ENCODE data around the gene DDO. TPM values are rescaled to one million over a fixed set of nuclear protein-coding genes. Genes with fewer than 3 reads are reported as not detected.
A peak's percentile ranks its signal among the peaks of the same experiment; 100 is the strongest.

The DDO gene
- total RNA-seq (2022) (1.6 and 3.1 TPM in 2 replicates), Bru-seq, nascent RNA (percentile 44 among the genes with signal in this experiment), BruChase-seq, experiment 1, labeled RNA remaining after a 6-hour chase (percentile 36 among the genes with signal in this experiment), BruChase-seq, experiment 2, labeled RNA remaining after a 2-hour chase (percentile 31 among the genes with signal in this experiment)
- long read RNA-seq, partial matches to known transcripts: 0 of 6 reads
- long read RNA-seq, other reads (novel, unspliced or antisense): 1 of 6 reads

- H3K9me3 Mint-ChIP-seq (ENCODE audit: low read depth, unreplicated experiment): no peaks in the 10 kb centered on the region
- peaks cover 10% of the 10 kb centered on the region for H3K4me1 Mint-ChIP-seq (ENCODE audit: low read depth, unreplicated experiment)
- TSS peak; percentile 64 for BruUV-seq (replicated peaks)
- intact Hi-C loops (cut with micrococcal nuclease; ENCODE audit: unreplicated experiment): no loop called here
- no peaks in the 10 kb centered on the region for H3K27me3 Mint-ChIP-seq (ENCODE audit: unreplicated experiment)
- peak within 1 kb of the TSS; percentile 53 for H3K4me3 Mint-ChIP-seq (ENCODE audit: low read depth, unreplicated experiment)
- CTCF ChIA-PET: no interaction called here
- TF ChIP-seq, protein P1, sequence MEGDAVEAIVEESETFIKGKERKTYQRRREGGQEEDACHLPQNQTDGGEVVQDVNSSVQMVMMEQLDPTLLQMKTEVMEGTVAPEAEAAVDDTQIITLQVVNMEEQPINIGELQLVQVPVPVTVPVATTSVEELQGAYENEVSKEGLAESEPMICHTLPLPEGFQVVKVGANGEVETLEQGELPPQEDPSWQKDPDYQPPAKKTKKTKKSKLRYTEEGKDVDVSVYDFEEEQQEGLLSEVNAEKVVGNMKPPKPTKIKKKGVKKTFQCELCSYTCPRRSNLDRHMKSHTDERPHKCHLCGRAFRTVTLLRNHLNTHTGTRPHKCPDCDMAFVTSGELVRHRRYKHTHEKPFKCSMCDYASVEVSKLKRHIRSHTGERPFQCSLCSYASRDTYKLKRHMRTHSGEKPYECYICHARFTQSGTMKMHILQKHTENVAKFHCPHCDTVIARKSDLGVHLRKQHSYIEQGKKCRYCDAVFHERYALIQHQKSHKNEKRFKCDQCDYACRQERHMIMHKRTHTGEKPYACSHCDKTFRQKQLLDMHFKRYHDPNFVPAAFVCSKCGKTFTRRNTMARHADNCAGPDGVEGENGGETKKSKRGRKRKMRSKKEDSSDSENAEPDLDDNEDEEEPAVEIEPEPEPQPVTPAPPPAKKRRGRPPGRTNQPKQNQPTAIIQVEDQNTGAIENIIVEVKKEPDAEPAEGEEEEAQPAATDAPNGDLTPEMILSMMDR (IDR thresholded peaks at IDR 0.05; ENCODE audit: unreplicated experiment): no peak
- H3K27ac Mint-ChIP-seq (ENCODE audit: unreplicated experiment): no peak within 1 kb of the TSS
- peak; percentile 19 for DNase-seq
- H3K36me3 Mint-ChIP-seq (ENCODE audit: insufficient read depth, unreplicated experiment): peaks cover 8% of the 10 kb centered on the region
These were observed at the start of gene DDO for GRCh38 chr6:110415086-110415916. Gene DDO (minus strand): TSS chr6:110415575. CDS start chr6:110413462, 2,113 bp downstream.

DNA sequence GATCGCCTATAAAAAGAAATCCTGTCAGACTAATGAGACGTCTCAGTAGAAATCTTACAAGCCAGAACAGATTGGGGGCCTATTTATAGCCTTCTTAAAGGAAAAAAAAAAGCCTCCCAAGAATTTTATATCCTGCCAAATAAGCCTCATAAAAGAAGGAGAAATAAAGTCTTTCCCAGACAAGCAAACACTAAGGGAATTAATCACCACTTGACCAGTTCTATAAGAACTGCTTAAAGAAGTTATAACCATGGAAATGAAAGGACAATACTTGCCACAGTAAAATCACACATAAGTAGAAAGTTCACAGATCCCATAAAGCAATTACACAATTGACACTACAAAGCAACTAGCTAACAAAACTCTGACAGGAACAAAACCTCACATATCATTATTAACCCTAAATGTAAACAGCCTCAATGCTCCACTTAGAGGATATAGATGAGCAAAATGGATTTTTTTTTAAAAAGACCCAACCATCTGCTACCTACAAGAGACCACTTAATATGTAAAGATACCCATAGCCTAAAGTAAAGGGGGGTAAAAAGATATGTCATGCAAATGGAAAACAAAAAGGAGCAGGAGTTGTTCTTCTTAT is 47.6 kb upstream of the DDO start:
- Mint-ChIP-seq H3K4me1 (ENCODE audit: low read depth, unreplicated experiment) (peaks cover 5% of the 10 kb centered on the region), H3K27me3 (ENCODE audit: unreplicated experiment) (peaks cover 47% of the 10 kb centered on the region), H3K9me3 (ENCODE audit: low read depth, unreplicated experiment) (peaks cover 6% of the 10 kb centered on the region), H3K36me3 (ENCODE audit: insufficient read depth, unreplicated experiment) (no peaks in the 10 kb centered on the region), H3K4me3 (ENCODE audit: low read depth, unreplicated experiment) (no peak overlapping the region), H3K27ac (ENCODE audit: unreplicated experiment) (no peak overlapping the region)
- BruUV-seq (replicated peaks): no TSS peak
- CTCF ChIA-PET: no interaction called here
- DNase-seq: no peak
- intact Hi-C loops (cut with micrococcal nuclease; ENCODE audit: unreplicated experiment): no loop called here
- TF ChIP-seq, protein P1 (IDR thresholded peaks at IDR 0.05; ENCODE audit: unreplicated experiment): no peak

DNA sequence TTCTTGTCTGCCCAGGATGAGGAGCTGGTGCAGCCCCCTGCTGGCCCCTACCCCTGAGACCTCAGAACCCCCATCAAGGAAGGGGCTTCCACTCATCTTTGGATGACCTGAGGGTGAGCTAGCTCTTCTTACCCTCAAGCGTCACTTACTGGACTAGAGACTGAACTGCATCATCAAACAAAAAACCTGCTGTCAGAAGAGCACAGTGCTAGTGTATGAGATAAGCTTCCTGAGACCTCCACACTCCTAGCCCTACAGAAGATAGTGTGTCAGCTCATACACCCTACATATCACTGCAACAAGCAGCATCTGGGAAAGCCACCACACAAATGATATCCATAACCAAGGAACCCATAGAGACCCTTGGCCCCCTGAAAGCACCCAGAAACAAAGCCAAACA is 46.0 kb upstream of the DDO start:
- Mint-ChIP-seq H3K36me3 (ENCODE audit: insufficient read depth, unreplicated experiment) (no peaks in the 10 kb centered on the region), H3K4me3 (ENCODE audit: low read depth, unreplicated experiment) (no peak overlapping the region), H3K27me3 (ENCODE audit: unreplicated experiment) (peaks cover 33% of the 10 kb centered on the region), H3K27ac (ENCODE audit: unreplicated experiment) (no peak overlapping the region), H3K4me1 (ENCODE audit: low read depth, unreplicated experiment) (peaks cover 7% of the 10 kb centered on the region), H3K9me3 (ENCODE audit: low read depth, unreplicated experiment) (peaks cover 7% of the 10 kb centered on the region)
- no TSS peak for BruUV-seq (replicated peaks)
- intact Hi-C loops (cut with micrococcal nuclease; ENCODE audit: unreplicated experiment): no loop called here
- DNase-seq: no peak
- TF ChIP-seq, protein P1 (IDR thresholded peaks at IDR 0.05; ENCODE audit: unreplicated experiment): no peak
- CTCF ChIA-PET: no interaction called here

DNA sequence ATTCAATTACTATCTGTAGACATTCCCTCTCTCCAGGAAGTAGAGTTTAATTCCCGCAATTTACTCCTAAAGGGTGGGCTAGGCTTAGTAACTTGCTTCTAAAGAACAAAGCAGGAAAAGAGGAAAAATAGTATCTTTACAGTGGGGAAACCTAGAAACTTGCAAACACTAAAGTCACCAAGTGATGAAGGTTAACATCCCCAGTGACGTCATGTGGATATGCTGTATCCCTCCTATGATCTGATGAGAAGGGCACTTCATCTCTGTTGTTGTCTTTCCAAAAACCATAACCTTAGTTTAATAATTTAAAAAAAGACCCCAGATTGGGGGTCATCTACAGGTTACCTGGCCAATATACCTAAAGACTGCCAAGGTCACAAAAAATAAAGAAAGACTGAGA is 43.8 kb upstream of the DDO start:
- intact Hi-C loops (cut with micrococcal nuclease; ENCODE audit: unreplicated experiment): no loop called here
- H3K9me3 Mint-ChIP-seq (ENCODE audit: low read depth, unreplicated experiment): peaks cover 7% of the 10 kb centered on the region
- H3K4me3 Mint-ChIP-seq (ENCODE audit: low read depth, unreplicated experiment): no peak overlapping the region
- H3K4me1 Mint-ChIP-seq (ENCODE audit: low read depth, unreplicated experiment): peaks cover 7% of the 10 kb centered on the region
- CTCF ChIA-PET: interaction anchor here (1.2 kb wide), 1 partner anchor 9 kb away, joined by 3 read pairs; no protein-coding TSS in a partner anchor
- no TSS peak for BruUV-seq (replicated peaks)
- DNase-seq: no peak
- H3K27me3 Mint-ChIP-seq (ENCODE audit: unreplicated experiment): peaks cover 17% of the 10 kb centered on the region
- H3K36me3 Mint-ChIP-seq (ENCODE audit: insufficient read depth, unreplicated experiment): no peaks in the 10 kb centered on the region
- no peak overlapping the region for H3K27ac Mint-ChIP-seq (ENCODE audit: unreplicated experiment)
- TF ChIP-seq, protein P1 (IDR thresholded peaks at IDR 0.05; ENCODE audit: unreplicated experiment): no peak

Data from Calu3 (cell line).